Stomach (tissue), 4 donors: ENCODE results near the gene FRY.

Source experiments
- POLR2A ChIP-seq, 4 donors: fragments of 450-650 bp; IDR thresholded peaks; one replicate each; pipeline ENCODE4 v1.6.1; 2016; ENCODE audit warnings: antibody characterized with exemption in 4 of 4, control low read depth in 2 of 4, mild to moderate bottlenecking in 1 of 4, moderate library complexity in 1 of 4
- TF ChIP-seq, protein P1 (sequence below), 7 experiments: fragments of 450-650 bp in 4 of 7; fragments of 200-600 bp in 3 of 7; sonication (generic) in 3 of 7; IDR thresholded peaks; one replicate each; pipeline ENCODE4 v1.5.1; 2016 to 2019; ENCODE audit warnings: antibody characterized with exemption in 7 of 7, control low read depth in 2 of 7, mild to moderate bottlenecking in 1 of 7

GRCh38 chr13:31982540-31982939 is 49.0 kb upstream of the FRY start:
- TF ChIP-seq, protein P1, sequence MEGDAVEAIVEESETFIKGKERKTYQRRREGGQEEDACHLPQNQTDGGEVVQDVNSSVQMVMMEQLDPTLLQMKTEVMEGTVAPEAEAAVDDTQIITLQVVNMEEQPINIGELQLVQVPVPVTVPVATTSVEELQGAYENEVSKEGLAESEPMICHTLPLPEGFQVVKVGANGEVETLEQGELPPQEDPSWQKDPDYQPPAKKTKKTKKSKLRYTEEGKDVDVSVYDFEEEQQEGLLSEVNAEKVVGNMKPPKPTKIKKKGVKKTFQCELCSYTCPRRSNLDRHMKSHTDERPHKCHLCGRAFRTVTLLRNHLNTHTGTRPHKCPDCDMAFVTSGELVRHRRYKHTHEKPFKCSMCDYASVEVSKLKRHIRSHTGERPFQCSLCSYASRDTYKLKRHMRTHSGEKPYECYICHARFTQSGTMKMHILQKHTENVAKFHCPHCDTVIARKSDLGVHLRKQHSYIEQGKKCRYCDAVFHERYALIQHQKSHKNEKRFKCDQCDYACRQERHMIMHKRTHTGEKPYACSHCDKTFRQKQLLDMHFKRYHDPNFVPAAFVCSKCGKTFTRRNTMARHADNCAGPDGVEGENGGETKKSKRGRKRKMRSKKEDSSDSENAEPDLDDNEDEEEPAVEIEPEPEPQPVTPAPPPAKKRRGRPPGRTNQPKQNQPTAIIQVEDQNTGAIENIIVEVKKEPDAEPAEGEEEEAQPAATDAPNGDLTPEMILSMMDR (IDR thresholded peaks at IDR 0.05): no peak
- no peak for TF ChIP-seq POLR2A (IDR thresholded peaks at IDR 0.05)
